Jurkat, Clone E6-1 (cell line): ENCODE results near the gene ZDHHC11.
"Not testable (repeated sequence)": the region's sequence is repeated elsewhere in the genome, so short reads cannot be mapped to it uniquely, and the experiment has no call there.

ENCODE experiments used
- DNase-seq: peaks from one replicate; pipeline ENCODE4 v3.0.0-alpha.2; 2011; ENCODE audit warnings: low read depth, low spot score
- H3K4me3 ChIP-seq: 2 replicates; pipeline ENCODE4 v1.5.1; 2011; ENCODE audit warnings: mild to moderate bottlenecking, low read length, control low read depth, moderate library complexity

The ZDHHC11 gene

GRCh38 chr5:757931-758697 is 92.7 kb downstream of the ZDHHC11 start:
- no peak overlapping the region for H3K4me3 ChIP-seq
- no peak for DNase-seq

GRCh38 chr5:757346-757930 is 93.3 kb downstream of the ZDHHC11 start:
- no peak for DNase-seq
- no peak overlapping the region for H3K4me3 ChIP-seq

- no peak for DNase-seq
- H3K4me3 ChIP-seq, result no peak overlapping the region
Observed at GRCh38 chr5:756865-757345, 93.9 kb downstream of the ZDHHC11 start.

GRCh38 chr5:756171-756570 is 94.6 kb downstream of the ZDHHC11 start:
- H3K4me3 ChIP-seq, result no peak overlapping the region
- DNase-seq, result no peak

- H3K4me3 ChIP-seq, DNase-seq: not testable (repeated sequence)
Observed at GRCh38 chr5:754143-754632, 96.6 kb downstream of the ZDHHC11 start.

GRCh38 chr5:753567-754142 is 97.1 kb downstream of the ZDHHC11 start:
- H3K4me3 ChIP-seq, DNase-seq: not testable (repeated sequence)

- H3K4me3 ChIP-seq, DNase-seq: not testable (repeated sequence)
Observed at GRCh38 chr5:752532-753115, 98.2 kb downstream of the ZDHHC11 start.

GRCh38 chr5:751992-752391 is 98.8 kb downstream of the ZDHHC11 start:
- not testable (repeated sequence) for H3K4me3 ChIP-seq, DNase-seq

GRCh38 chr5:751496-751895 is 99.3 kb downstream of the ZDHHC11 start:
- H3K4me3 ChIP-seq, result no peak overlapping the region
- no peak for DNase-seq

- DNase-seq, H3K4me3 ChIP-seq: not testable (repeated sequence)
Observed at GRCh38 chr5:750226-750625, 100.6 kb downstream of the ZDHHC11 start.

- no peak for DNase-seq
- no peak overlapping the region for H3K4me3 ChIP-seq
Observed at GRCh38 chr5:749101-749670, 101.6 kb downstream of the ZDHHC11 start.

GRCh38 chr5:748011-748980 is 102.5 kb downstream of the ZDHHC11 start:
- not testable (repeated sequence) for H3K4me3 ChIP-seq, DNase-seq

GRCh38 chr5:747303-747844 is 103.4 kb downstream of the ZDHHC11 start:
- DNase-seq, result not testable (repeated sequence)

GRCh38 chr5:746258-746761 is 104.5 kb downstream of the ZDHHC11 start:
- no peak overlapping the region for H3K4me3 ChIP-seq
- DNase-seq, result no peak

More at GRCh38 chr5:747303-747844, 103.4 kb downstream of the ZDHHC11 start:
- H3K4me3 ChIP-seq, result not testable (repeated sequence)
